ENCODE results near the gene CORO2B.

- TF ChIP-seq CTCF (IDR thresholded peaks at IDR 0.05; ENCODE audit: insufficient read depth, low read length) (no peak), POLR2AphosphoS5 (IDR thresholded peaks at IDR 0.05; ENCODE audit: low read depth) (no peak), REST (IDR thresholded peaks at IDR 0.05; ENCODE audit: insufficient replicate concordance, low read depth) (no peak), SPI1 (IDR thresholded peaks at IDR 0.05; ENCODE audit: borderline replicate concordance, low read depth) (no peak)
These were observed 67.9 kb downstream of the CORO2B start for GRCh38 chr15:68646696-68647095.
